Head of caudate nucleus (tissue), 42 donors: ENCODE measurements around the gene NKRF.
"Not testable (repeated sequence)": the region's sequence is repeated elsewhere in the genome, so short reads cannot be mapped to it uniquely, and the experiment has no call there.

ENCODE experiments used
- DNase-seq, 42 donors: peaks; one replicate each; pipeline versions ENCODE4 v3.0.0 to v3.0.0-alpha.2; 2020 to 2021; ENCODE audit warnings: mixed read lengths in 7 of 42
- intact Hi-C: fragments of 100-400 bp; cut with DNase I; formaldehyde crosslinking; loops from one replicate; pipeline ENCODE4 v1.15.0; 2022

The NKRF gene

GRCh38 chrX:119606280-119607017 lies at the start of gene NKRF:
TSS of gene NKRF (minus strand) at chrX:119606424.
- DNase-seq, result peak; percentile 78 to 93 (median 87)
- intact Hi-C loops, result loop anchor here (5.0 kb wide), 1 partner anchor 34 kb away; the partner anchor contains the start of gene UBE2A

GRCh38 chrX:119655125-119655524 lies 48.9 kb upstream of the NKRF start:
- no peak for DNase-seq
- intact Hi-C loops, result no loop called here

- DNase-seq, result peak in 36 of 42 donors; percentile 1 to 55 (median 22)
- intact Hi-C loops, result no loop called here
These were observed 47.9 kb upstream of the NKRF start for GRCh38 chrX:119654112-119654531.

- intact Hi-C loops, result no loop called here
These were observed 42.2 kb upstream of the NKRF start for GRCh38 chrX:119648421-119648775.

GRCh38 chrX:119647552-119648420 lies 41.6 kb upstream of the NKRF start:
- intact Hi-C loops, result no loop called here
- no peak for DNase-seq

More at GRCh38 chrX:119648421-119648775, 42.2 kb upstream of the NKRF start:
- no peak for DNase-seq

GRCh38 chrX:119647089-119647488 lies 40.9 kb upstream of the NKRF start:
- intact Hi-C loops, result no loop called here
- no peak for DNase-seq

GRCh38 chrX:119646515-119646914 lies 40.3 kb upstream of the NKRF start:
- intact Hi-C loops, result no loop called here
- no peak for DNase-seq

- no peak for DNase-seq
- intact Hi-C loops, result no loop called here
These were observed 37.5 kb upstream of the NKRF start for GRCh38 chrX:119643696-119644095.

- intact Hi-C loops, result no loop called here
- no peak for DNase-seq
These were observed 34.5 kb upstream of the NKRF start for GRCh38 chrX:119640731-119641170.

- intact Hi-C loops, result no loop called here
- no peak for DNase-seq
These were observed 32.7 kb upstream of the NKRF start for GRCh38 chrX:119638725-119639471.

GRCh38 chrX:119637421-119637820 lies 31.2 kb upstream of the NKRF start:
- DNase-seq, result not testable (repeated sequence)

GRCh38 chrX:119636419-119636818 lies 30.2 kb upstream of the NKRF start:
- DNase-seq, result no peak
- intact Hi-C loops, result no loop called here

More at GRCh38 chrX:119637421-119637820, 31.2 kb upstream of the NKRF start:
- intact Hi-C loops, result not testable (repeated sequence)

- intact Hi-C loops, result no loop called here
- DNase-seq, result no peak
These were observed 29.6 kb upstream of the NKRF start for GRCh38 chrX:119635799-119636198.

GRCh38 chrX:119635179-119635578 lies 29.0 kb upstream of the NKRF start:
- DNase-seq, result no peak
- intact Hi-C loops, result no loop called here

GRCh38 chrX:119625843-119626242 lies 19.6 kb upstream of the NKRF start:
- DNase-seq, result no peak
- intact Hi-C loops, result no loop called here

GRCh38 chrX:119624951-119625668 lies 18.9 kb upstream of the NKRF start:
- intact Hi-C loops, result no loop called here
- DNase-seq, result no peak

- no peak for DNase-seq
- intact Hi-C loops, result no loop called here
These were observed 18.2 kb upstream of the NKRF start for GRCh38 chrX:119624417-119624816.

GRCh38 chrX:119622356-119623232 lies 16.4 kb upstream of the NKRF start:
- DNase-seq, result no peak
- intact Hi-C loops, result no loop called here
